ENCODE measurements around the gene KLHL30.

- TF ChIP-seq, protein P1, sequence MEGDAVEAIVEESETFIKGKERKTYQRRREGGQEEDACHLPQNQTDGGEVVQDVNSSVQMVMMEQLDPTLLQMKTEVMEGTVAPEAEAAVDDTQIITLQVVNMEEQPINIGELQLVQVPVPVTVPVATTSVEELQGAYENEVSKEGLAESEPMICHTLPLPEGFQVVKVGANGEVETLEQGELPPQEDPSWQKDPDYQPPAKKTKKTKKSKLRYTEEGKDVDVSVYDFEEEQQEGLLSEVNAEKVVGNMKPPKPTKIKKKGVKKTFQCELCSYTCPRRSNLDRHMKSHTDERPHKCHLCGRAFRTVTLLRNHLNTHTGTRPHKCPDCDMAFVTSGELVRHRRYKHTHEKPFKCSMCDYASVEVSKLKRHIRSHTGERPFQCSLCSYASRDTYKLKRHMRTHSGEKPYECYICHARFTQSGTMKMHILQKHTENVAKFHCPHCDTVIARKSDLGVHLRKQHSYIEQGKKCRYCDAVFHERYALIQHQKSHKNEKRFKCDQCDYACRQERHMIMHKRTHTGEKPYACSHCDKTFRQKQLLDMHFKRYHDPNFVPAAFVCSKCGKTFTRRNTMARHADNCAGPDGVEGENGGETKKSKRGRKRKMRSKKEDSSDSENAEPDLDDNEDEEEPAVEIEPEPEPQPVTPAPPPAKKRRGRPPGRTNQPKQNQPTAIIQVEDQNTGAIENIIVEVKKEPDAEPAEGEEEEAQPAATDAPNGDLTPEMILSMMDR (IDR thresholded peaks at IDR 0.05) = no peak
- TF ChIP-seq POLR2AphosphoS5 (IDR thresholded peaks at IDR 0.05; ENCODE audit: insufficient read depth in 1 of 2, low read depth in 1 of 2) = no peak
Observed at GRCh38 chr2:238134393-238134785, 4.1 kb upstream of the KLHL30 start.

Data from vagina (tissue), 2 donors.